ENCODE measurements around the gene PVALEF. TPM values are rescaled to one million over a fixed set of nuclear protein-coding genes. Genes with fewer than 3 reads are reported as not detected.

Gene PVALEF
- total RNA-seq, 2 experiments from 2014 or later: not detected

DNA sequence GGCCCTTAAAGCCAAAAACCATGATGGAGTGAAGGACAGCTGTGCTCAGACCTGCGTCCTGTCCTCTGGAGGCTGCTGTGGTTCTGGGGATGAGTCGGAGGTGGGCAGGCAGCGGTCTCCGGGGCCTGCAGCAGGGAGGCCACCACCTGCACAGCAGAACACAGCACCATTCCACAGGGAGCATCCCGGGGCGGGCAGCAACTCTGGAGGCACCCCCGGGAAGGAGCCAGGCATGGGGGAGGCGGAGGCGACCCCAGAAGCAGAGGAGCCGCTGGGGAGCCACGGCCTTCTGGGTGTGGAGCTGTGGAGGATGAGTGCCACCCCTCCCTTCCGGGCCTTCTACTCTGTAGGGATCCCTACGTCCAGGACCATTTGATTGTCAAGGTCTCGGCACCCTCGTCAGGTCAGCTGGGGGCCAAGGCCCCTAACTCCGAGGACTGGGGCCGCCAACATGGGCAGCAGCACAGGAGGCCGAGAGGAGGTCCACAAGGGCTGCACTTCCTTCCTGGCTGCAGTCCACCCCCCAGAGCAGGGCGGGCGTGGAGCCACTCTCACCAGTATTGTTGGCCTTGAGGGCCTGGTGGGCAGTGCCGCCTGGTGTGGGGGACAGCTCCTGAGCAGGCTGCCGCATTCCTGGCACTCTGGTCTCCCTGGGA is 33.6 kb downstream of the PVALEF start:
- intact Hi-C loops (cut with DNase I, micrococcal nuclease): no loop called here
- no peaks in the 10 kb centered on the region for H3K27me3 Mint-ChIP-seq
- no peaks in the 10 kb centered on the region for H3K9me3 Mint-ChIP-seq (ENCODE audit: low read depth)
- no peak overlapping the region for H3K27ac Mint-ChIP-seq
- ChIA-PET CTCF (interaction anchor here (0.6 kb wide), 1 partner anchor 210 kb away, joined by 3 read pairs; no protein-coding TSS in a partner anchor), POLR2A (interaction anchor here (0.6 kb wide), 1 partner anchor 85 kb away, joined by 3 read pairs; no protein-coding TSS in a partner anchor)
- H3K36me3 Mint-ChIP-seq (ENCODE audit: low read depth): no peaks in the 10 kb centered on the region
- DNase-seq: no peak
- no peaks in the 10 kb centered on the region for H3K4me1 Mint-ChIP-seq
- H3K4me3 Mint-ChIP-seq: no peak overlapping the region
- no peak for ATAC-seq

GRCh38 chr17:81199482-81199830 is 34.1 kb downstream of the PVALEF start:
- intact Hi-C loops (cut with DNase I, micrococcal nuclease): no loop called here
- DNase-seq: no peak
- no peak overlapping the region for H3K4me3 Mint-ChIP-seq
- no peaks in the 10 kb centered on the region for H3K27me3 Mint-ChIP-seq
- H3K4me1 Mint-ChIP-seq: no peaks in the 10 kb centered on the region
- ChIA-PET POLR2A (no interaction called here), CTCF (interaction anchor here (0.6 kb wide), 1 partner anchor 210 kb away, joined by 3 read pairs; no protein-coding TSS in a partner anchor)
- H3K36me3 Mint-ChIP-seq (ENCODE audit: low read depth): no peaks in the 10 kb centered on the region
- H3K9me3 Mint-ChIP-seq (ENCODE audit: low read depth): no peaks in the 10 kb centered on the region
- ATAC-seq: no peak
- no peak overlapping the region for H3K27ac Mint-ChIP-seq

DNA sequence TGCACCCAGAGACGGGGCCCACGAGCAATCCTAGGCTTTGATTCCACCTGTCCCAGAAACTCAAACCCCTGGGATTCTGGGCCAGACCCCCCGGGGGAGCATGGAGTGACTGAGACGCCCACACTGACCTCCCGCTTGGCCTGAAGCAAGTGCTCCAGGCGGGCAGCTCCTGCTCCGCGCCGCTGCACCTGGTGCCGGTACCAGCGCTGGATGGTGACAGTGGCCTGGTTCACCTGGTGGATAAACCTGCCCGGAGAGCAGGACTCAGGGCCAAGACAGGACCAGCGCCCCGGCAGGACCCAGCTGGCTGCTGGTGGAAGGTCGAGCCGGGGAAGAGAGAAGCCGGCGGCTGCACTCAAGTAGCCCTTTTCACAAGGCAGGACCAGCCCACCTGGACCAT is 34.9 kb downstream of the PVALEF start:
- ChIA-PET POLR2A (no interaction called here), CTCF (interaction anchor here (0.7 to 0.9 kb wide), 2 partner anchors 54 to 124 kb away, joined by 3 to 4 read pairs; no protein-coding TSS in a partner anchor)
- no peak for ATAC-seq
- no peak for DNase-seq
- no peaks in the 10 kb centered on the region for H3K27me3 Mint-ChIP-seq
- H3K27ac Mint-ChIP-seq: no peak overlapping the region
- no peaks in the 10 kb centered on the region for H3K4me1 Mint-ChIP-seq
- intact Hi-C loops (cut with DNase I, micrococcal nuclease): no loop called here
- no peak overlapping the region for H3K4me3 Mint-ChIP-seq
- no peaks in the 10 kb centered on the region for H3K9me3 Mint-ChIP-seq (ENCODE audit: low read depth)
- H3K36me3 Mint-ChIP-seq (ENCODE audit: low read depth): no peaks in the 10 kb centered on the region

- Mint-ChIP-seq H3K9me3 (ENCODE audit: low read depth) (no peaks in the 10 kb centered on the region), H3K27me3 (no peaks in the 10 kb centered on the region), H3K4me3 (no peak overlapping the region), H3K4me1 (no peaks in the 10 kb centered on the region), H3K36me3 (ENCODE audit: low read depth) (no peaks in the 10 kb centered on the region), H3K27ac (no peak overlapping the region)
- peak; percentile 36 for DNase-seq
- ChIA-PET POLR2A (interaction anchor here (0.7 kb wide), 1 partner anchor 363 kb away, joined by 3 read pairs; no protein-coding TSS in a partner anchor), CTCF (interaction anchor here (0.7 to 0.9 kb wide), 2 partner anchors 55 to 125 kb away, joined by 3 to 4 read pairs; no protein-coding TSS in a partner anchor)
- ATAC-seq: peak; percentile 71
- intact Hi-C loops (cut with DNase I, micrococcal nuclease): no loop called here
These were observed 35.6 kb downstream of the PVALEF start for GRCh38 chr17:81200695-81201580.

- Mint-ChIP-seq H3K27ac (no peak overlapping the region), H3K4me1 (no peaks in the 10 kb centered on the region), H3K4me3 (no peak overlapping the region), H3K27me3 (no peaks in the 10 kb centered on the region), H3K9me3 (ENCODE audit: low read depth) (no peaks in the 10 kb centered on the region), H3K36me3 (ENCODE audit: low read depth) (no peaks in the 10 kb centered on the region)
- intact Hi-C loops (cut with DNase I, micrococcal nuclease): no loop called here
- ATAC-seq (no peak), DNase-seq (no peak)
- CTCF ChIA-PET: interaction anchor here (0.6 kb wide), 1 partner anchor 572 kb away, joined by 3 read pairs; no protein-coding TSS in a partner anchor
- POLR2A ChIA-PET: no interaction called here
These were observed 37.0 kb downstream of the PVALEF start for GRCh38 chr17:81202318-81202717.

DNA sequence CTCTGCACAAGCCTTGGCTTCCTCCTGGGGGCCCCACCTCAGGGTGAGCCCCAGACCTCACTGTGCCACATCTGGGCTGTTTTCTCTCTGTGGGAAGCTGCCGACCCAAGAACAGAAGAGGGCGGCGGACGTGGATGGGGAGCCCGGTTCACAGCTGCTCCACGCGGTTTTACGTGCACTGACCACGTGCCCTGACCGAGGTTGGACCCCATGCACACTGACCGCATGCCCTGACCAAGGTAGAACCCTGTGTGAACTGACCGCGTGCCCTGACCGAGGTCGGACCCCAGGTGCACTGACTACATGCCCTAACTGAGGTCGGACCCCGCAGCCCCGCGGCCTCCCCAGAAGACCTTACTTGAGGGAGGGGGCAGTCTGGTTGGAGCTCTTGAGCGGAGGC is 37.8 kb downstream of the PVALEF start:
- ChIA-PET POLR2A (no interaction called here), CTCF (interaction anchor here (0.5 to 0.6 kb wide), 2 partner anchors 22 to 573 kb away, joined by 3 to 4 read pairs; no protein-coding TSS in a partner anchor)
- DNase-seq: no peak
- Mint-ChIP-seq H3K36me3 (ENCODE audit: low read depth) (no peaks in the 10 kb centered on the region), H3K9me3 (ENCODE audit: low read depth) (no peaks in the 10 kb centered on the region), H3K4me3 (no peak overlapping the region), H3K27ac (no peak overlapping the region), H3K27me3 (no peaks in the 10 kb centered on the region), H3K4me1 (no peaks in the 10 kb centered on the region)
- ATAC-seq: no peak
- intact Hi-C loops (cut with DNase I, micrococcal nuclease): no loop called here

DNA sequence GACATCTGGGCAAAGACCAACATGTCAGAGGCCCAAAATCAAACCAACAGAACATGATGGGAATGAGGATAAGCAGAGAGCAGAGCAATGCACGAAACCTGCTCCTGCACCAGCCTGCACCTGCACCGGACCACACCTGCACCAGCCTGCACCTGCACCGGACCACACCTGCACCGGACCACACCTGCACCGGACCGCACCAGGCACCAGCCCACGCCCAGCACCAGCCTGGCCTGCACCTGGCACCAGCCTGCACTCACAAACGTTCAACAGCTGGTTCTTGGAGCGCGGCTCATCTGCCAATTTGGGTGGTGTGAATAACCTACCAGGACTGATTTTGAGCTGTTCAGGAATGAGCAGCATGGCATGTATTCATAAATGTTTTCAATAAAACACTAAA is 39.3 kb downstream of the PVALEF start:
- POLR2A ChIA-PET: no interaction called here
- CTCF ChIA-PET: no interaction called here
- Mint-ChIP-seq H3K27ac (no peak overlapping the region), H3K27me3 (no peaks in the 10 kb centered on the region), H3K4me1 (no peaks in the 10 kb centered on the region), H3K9me3 (ENCODE audit: low read depth) (no peaks in the 10 kb centered on the region), H3K4me3 (no peak overlapping the region), H3K36me3 (ENCODE audit: low read depth) (no peaks in the 10 kb centered on the region)
- intact Hi-C loops (cut with DNase I, micrococcal nuclease): no loop called here
- ATAC-seq (no peak), DNase-seq (no peak)

- no peaks in the 10 kb centered on the region for H3K4me1 Mint-ChIP-seq
- intact Hi-C loops (cut with DNase I, micrococcal nuclease): no loop called here
- ATAC-seq (no peak), DNase-seq (no peak)
- H3K27ac Mint-ChIP-seq: no peak overlapping the region
- no peaks in the 10 kb centered on the region for H3K9me3 Mint-ChIP-seq (ENCODE audit: low read depth)
- ChIA-PET POLR2A (interaction anchor here (0.6 kb wide), 1 partner anchor 1529 kb away, joined by 3 read pairs; no protein-coding TSS in a partner anchor), CTCF (interaction anchor here (0.5 kb wide), 1 partner anchor 633 kb away, joined by 3 read pairs; no protein-coding TSS in a partner anchor)
- H3K36me3 Mint-ChIP-seq (ENCODE audit: low read depth): no peaks in the 10 kb centered on the region
- no peak overlapping the region for H3K4me3 Mint-ChIP-seq
- H3K27me3 Mint-ChIP-seq: no peaks in the 10 kb centered on the region
These were observed 40.9 kb downstream of the PVALEF start for GRCh38 chr17:81206166-81206565.

- Mint-ChIP-seq H3K4me1 (no peaks in the 10 kb centered on the region), H3K4me3 (no peak overlapping the region), H3K27me3 (no peaks in the 10 kb centered on the region), H3K9me3 (ENCODE audit: low read depth) (no peaks in the 10 kb centered on the region), H3K27ac (no peak overlapping the region), H3K36me3 (ENCODE audit: low read depth) (no peaks in the 10 kb centered on the region)
- ChIA-PET CTCF (interaction anchor here (0.5 kb wide), 1 partner anchor 634 kb away, joined by 3 read pairs; no protein-coding TSS in a partner anchor), POLR2A (interaction anchor here (0.6 kb wide), 1 partner anchor 1529 kb away, joined by 3 read pairs; no protein-coding TSS in a partner anchor)
- intact Hi-C loops (cut with DNase I, micrococcal nuclease): no loop called here
- no peak for DNase-seq
- no peak for ATAC-seq
These were observed 41.4 kb downstream of the PVALEF start for GRCh38 chr17:81206657-81207056.

- DNase-seq (peak; percentile 21), ATAC-seq (no peak)
- Mint-ChIP-seq H3K36me3 (ENCODE audit: low read depth) (no peaks in the 10 kb centered on the region), H3K27ac (peak overlapping the region; percentile 59), H3K9me3 (ENCODE audit: low read depth) (no peaks in the 10 kb centered on the region), H3K27me3 (no peaks in the 10 kb centered on the region), H3K4me1 (no peaks in the 10 kb centered on the region), H3K4me3 (no peak overlapping the region)
- intact Hi-C loops (cut with DNase I, micrococcal nuclease): no loop called here
- POLR2A ChIA-PET: no interaction called here
- CTCF ChIA-PET: interaction anchor here (0.7 kb wide), 1 partner anchor 55 kb away, joined by 3 read pairs; no protein-coding TSS in a partner anchor
These were observed 42.6 kb downstream of the PVALEF start for GRCh38 chr17:81207610-81208581.

DNA sequence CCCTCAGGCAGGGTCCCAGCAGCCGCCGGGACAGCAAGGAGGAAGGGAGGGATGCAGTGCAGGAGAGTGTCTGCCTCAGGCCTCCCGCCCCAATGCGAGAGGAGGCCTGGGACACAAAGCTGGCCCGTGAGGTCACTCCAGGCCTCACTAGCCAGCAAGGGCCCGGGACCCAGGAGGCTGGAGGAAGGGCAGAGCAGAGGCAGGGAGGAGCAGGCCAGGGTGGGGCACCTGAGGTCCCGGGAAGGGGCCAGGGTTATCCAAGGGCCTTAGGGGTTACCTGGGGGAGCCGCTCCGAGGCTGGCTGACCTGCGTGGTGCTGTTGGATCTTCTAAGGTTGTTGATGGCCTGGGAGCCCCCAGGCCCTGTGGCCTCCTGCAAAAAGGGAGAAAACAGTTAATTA is 43.3 kb downstream of the PVALEF start:
- Mint-ChIP-seq H3K4me3 (no peak overlapping the region), H3K4me1 (no peaks in the 10 kb centered on the region), H3K27ac (no peak overlapping the region), H3K36me3 (ENCODE audit: low read depth) (no peaks in the 10 kb centered on the region), H3K9me3 (ENCODE audit: low read depth) (no peaks in the 10 kb centered on the region), H3K27me3 (no peaks in the 10 kb centered on the region)
- intact Hi-C loops (cut with DNase I, micrococcal nuclease): no loop called here
- ChIA-PET CTCF (interaction anchor here (0.7 kb wide), 1 partner anchor 56 kb away, joined by 3 read pairs; no protein-coding TSS in a partner anchor), POLR2A (no interaction called here)
- ATAC-seq (no peak), DNase-seq (no peak)
